Testis (tissue), 2 donors: Measurements from ENCODE around the gene PRKX.

Source experiments
- CTCF ChIP-seq, 3 experiments: fragments of 450-650 bp in 2 of 3; fragments of 200-600 bp in 1 of 3; sonication (generic) in 1 of 3; IDR thresholded peaks; one replicate each; pipeline ENCODE4 v1.5.1; 2016 to 2019; ENCODE audit warnings: antibody characterized with exemption in 3 of 3, mild to moderate bottlenecking in 2 of 3, moderate library complexity in 1 of 3
- POLR2A ChIP-seq: fragments of 450-650 bp; IDR thresholded peaks from one replicate; pipeline ENCODE4 v1.6.1; 2017; ENCODE audit warnings: antibody characterized with exemption, mild to moderate bottlenecking, moderate library complexity

- TF ChIP-seq CTCF (IDR thresholded peaks at IDR 0.05) (no peak), POLR2A (no peak)
Observed at GRCh38 chrX:3713937-3714434, 537 bp upstream of the PRKX start.
